HUES64 (cell line): ENCODE data around the gene NTM.

Experiments
- H3K27ac ChIP-seq: 2 replicates; pipeline ENCODE4 v1.7.0; 2013; ENCODE audit warnings: low read depth, low read length, inconsistent platforms
- H3K27me3 ChIP-seq: 2 replicates; pipeline ENCODE4 v1.6.1; 2013; ENCODE audit warnings: mild to moderate bottlenecking, low read length; ENCODE audit not compliant: insufficient read depth
- H3K36me3 ChIP-seq: 2 replicates; pipeline ENCODE4 v1.6.1; 2013; ENCODE audit warnings: mild to moderate bottlenecking, low read length; ENCODE audit not compliant: insufficient read depth
- H3K4me1 ChIP-seq: 2 replicates; pipeline ENCODE4 v1.6.1; 2013; ENCODE audit warnings: mild to moderate bottlenecking, low read length, moderate library complexity; ENCODE audit not compliant: insufficient read depth
- H3K4me3 ChIP-seq: 2 replicates; pipeline ENCODE4 v1.5.1; 2013; ENCODE audit warnings: mild to moderate bottlenecking, low read length, moderate library complexity
- H3K9ac ChIP-seq: 2 replicates; pipeline ENCODE4 v1.6.1; 2013; ENCODE audit warnings: mild to moderate bottlenecking, low read depth, low read length
- H3K9me3 ChIP-seq: 2 replicates; pipeline ENCODE4 v1.6.1; 2013; ENCODE audit warnings: low read depth, low read length; ENCODE audit not compliant: insufficient read depth
- WGBS: fragments of 150-250, 120-280 bp; methylation state at CpG from one replicate; pipeline ENCODE4 v1.1.7; 2013; ENCODE audit warnings: missing lambda C conversion rate; 5-methylcytosine and 5-hydroxymethylcytosine counted together

NTM gene

DNA sequence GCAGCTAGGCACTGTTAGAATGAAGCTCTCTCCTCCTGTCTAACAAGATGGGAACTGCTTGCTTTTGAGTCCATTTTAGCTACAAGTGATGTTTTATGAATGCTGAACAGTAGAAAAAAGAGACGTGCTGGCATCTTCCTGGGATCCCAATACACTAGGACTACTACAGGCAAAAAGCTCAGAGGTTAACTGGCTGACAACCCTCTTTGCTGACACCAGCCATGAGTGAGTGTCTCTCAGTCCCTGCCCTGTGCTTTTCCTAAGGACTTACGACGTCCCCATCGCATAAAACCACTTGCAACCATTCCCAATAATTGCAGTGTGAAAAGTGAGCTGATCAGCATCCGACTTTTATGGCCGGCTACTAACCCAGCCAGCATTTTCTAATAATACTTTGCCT lies 213.5 kb downstream of the NTM start:
- WGBS, result 83% methylated on average over 6 of the region's 6 CpGs
- H3K27ac ChIP-seq, result no peak overlapping the region
- H3K9ac ChIP-seq, result no peak overlapping the region
- no peaks in the 10 kb centered on the region for H3K9me3 ChIP-seq
- H3K4me1 ChIP-seq, result peaks cover 11% of the 10 kb centered on the region
- no peaks in the 10 kb centered on the region for H3K27me3 ChIP-seq
- H3K4me3 ChIP-seq, result no peak overlapping the region
- H3K36me3 ChIP-seq, result no peaks in the 10 kb centered on the region

- H3K4me1 ChIP-seq, result peaks cover 11% of the 10 kb centered on the region
Measured at GRCh38 chr11:131584785-131585592, 214.6 kb downstream of the NTM start.

DNA sequence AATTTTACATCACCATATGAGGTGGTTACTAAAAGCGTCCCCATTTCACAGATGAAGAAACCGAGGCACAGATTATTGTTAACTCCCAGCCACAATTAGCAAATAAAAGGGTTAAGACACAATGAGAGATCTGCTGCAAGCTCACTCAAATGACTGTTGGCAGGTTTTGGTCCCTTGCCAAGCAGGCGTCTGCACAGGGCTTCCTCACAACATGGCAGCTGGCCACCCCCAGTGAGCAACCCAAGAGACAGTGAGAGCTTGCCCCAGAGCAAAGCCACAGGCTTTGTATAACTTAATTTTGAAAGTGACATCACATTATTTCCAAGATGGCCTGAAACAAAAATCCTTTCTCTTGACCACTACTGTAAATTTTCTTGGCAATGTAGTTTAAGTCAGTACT lies 217.6 kb downstream of the NTM start:
- no peak overlapping the region for H3K9ac ChIP-seq
- 91% methylated on average over 3 of the region's 3 CpGs for WGBS
- H3K4me1 ChIP-seq, result peaks cover 26% of the 10 kb centered on the region
- no peak overlapping the region for H3K27ac ChIP-seq
- H3K9me3 ChIP-seq, result no peaks in the 10 kb centered on the region
- no peak overlapping the region for H3K4me3 ChIP-seq
- no peaks in the 10 kb centered on the region for H3K27me3 ChIP-seq
- no peaks in the 10 kb centered on the region for H3K36me3 ChIP-seq

More at GRCh38 chr11:131584785-131585592, 214.6 kb downstream of the NTM start:
- Histone ChIP-seq H3K27me3 (no peaks in the 10 kb centered on the region), H3K9ac (no peak overlapping the region), H3K36me3 (no peaks in the 10 kb centered on the region), H3K4me3 (no peak overlapping the region), H3K27ac (no peak overlapping the region), H3K9me3 (no peaks in the 10 kb centered on the region)
- 52% methylated on average over 23 of the region's 24 CpGs for WGBS

- Histone ChIP-seq H3K4me3 (no peak overlapping the region), H3K9me3 (no peaks in the 10 kb centered on the region), H3K27me3 (no peaks in the 10 kb centered on the region), H3K4me1 (peaks cover 33% of the 10 kb centered on the region), H3K9ac (no peak overlapping the region), H3K27ac (no peak overlapping the region), H3K36me3 (no peaks in the 10 kb centered on the region)
- WGBS, result 21% methylated on average over 7 of the region's 7 CpGs
Measured at GRCh38 chr11:131591051-131591461, 220.6 kb downstream of the NTM start.

- 81% methylated on average over 2 of the region's 2 CpGs for WGBS
- H3K4me1 ChIP-seq, result peaks cover 33% of the 10 kb centered on the region
- H3K27ac ChIP-seq, result no peak overlapping the region
Measured at GRCh38 chr11:131592152-131592551, 221.7 kb downstream of the NTM start.

GRCh38 chr11:131592734-131593133 lies 222.3 kb downstream of the NTM start:
- H3K27ac ChIP-seq, result no peak overlapping the region
- H3K36me3 ChIP-seq, result no peaks in the 10 kb centered on the region
- no peaks in the 10 kb centered on the region for H3K27me3 ChIP-seq
- H3K9ac ChIP-seq, result no peak overlapping the region
- WGBS, result 85% methylated on average over 2 of the region's 2 CpGs
- H3K4me3 ChIP-seq, result no peak overlapping the region
- H3K9me3 ChIP-seq, result no peaks in the 10 kb centered on the region
- H3K4me1 ChIP-seq, result peaks cover 33% of the 10 kb centered on the region

More at GRCh38 chr11:131592152-131592551, 221.7 kb downstream of the NTM start:
- Histone ChIP-seq H3K4me3 (no peak overlapping the region), H3K9me3 (no peaks in the 10 kb centered on the region), H3K27me3 (no peaks in the 10 kb centered on the region), H3K9ac (no peak overlapping the region), H3K36me3 (no peaks in the 10 kb centered on the region)

DNA sequence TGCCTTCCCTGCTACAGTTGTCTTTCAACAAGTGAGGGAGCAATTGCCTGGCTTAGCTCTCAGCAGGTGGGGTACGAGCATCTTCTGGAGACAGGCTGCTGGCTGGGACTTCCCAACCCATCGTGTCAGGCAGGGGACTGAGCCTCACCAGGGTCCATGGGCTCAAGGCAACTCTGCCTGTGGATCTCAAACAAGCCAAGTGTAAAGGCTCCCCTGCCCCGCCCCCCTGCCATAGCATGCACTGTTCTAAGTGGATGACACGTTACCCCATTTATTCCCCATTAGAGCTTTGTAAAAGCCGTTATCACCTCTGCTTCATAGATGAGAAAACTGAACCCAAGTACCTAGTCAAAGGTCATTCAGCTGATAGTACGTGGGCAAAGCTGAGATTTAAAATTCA lies 222.9 kb downstream of the NTM start:
- Histone ChIP-seq H3K36me3 (no peaks in the 10 kb centered on the region), H3K4me1 (peaks cover 36% of the 10 kb centered on the region), H3K9me3 (no peaks in the 10 kb centered on the region), H3K27me3 (no peaks in the 10 kb centered on the region), H3K9ac (no peak overlapping the region), H3K27ac (no peak overlapping the region), H3K4me3 (no peak overlapping the region)
- WGBS, result 54% methylated on average over 6 of the region's 6 CpGs

DNA sequence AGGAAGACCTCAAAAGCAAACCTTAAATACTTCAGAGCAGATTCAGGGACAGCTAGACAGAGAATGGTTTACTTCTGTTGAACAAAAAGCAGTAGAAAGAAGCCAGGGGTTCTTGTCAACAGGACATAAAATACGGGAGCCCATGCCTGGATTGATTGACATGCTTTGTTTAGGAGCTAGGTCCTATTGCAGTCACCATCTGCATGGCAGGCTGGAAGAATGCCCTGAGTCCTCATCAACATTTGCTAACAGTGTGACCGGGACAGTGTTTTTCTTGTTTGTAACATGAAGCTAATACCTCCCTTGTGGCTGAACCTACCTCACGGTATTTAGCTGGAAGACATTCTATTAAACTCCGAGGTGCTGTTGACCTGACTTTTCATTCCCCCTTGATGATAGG lies 225.4 kb downstream of the NTM start:
- no peaks in the 10 kb centered on the region for H3K27me3 ChIP-seq
- no peak overlapping the region for H3K4me3 ChIP-seq
- H3K9me3 ChIP-seq, result no peaks in the 10 kb centered on the region
- H3K9ac ChIP-seq, result no peak overlapping the region
- H3K4me1 ChIP-seq, result peaks cover 31% of the 10 kb centered on the region
- H3K27ac ChIP-seq, result no peak overlapping the region
- no peaks in the 10 kb centered on the region for H3K36me3 ChIP-seq
- 86% methylated on average over 4 of the region's 4 CpGs for WGBS

- Histone ChIP-seq H3K4me1 (peaks cover 17% of the 10 kb centered on the region; the same call in 1 of the 2 replicates), H3K9me3 (no peaks in the 10 kb centered on the region), H3K27ac (no peak overlapping the region), H3K27me3 (no peaks in the 10 kb centered on the region), H3K9ac (no peak overlapping the region), H3K36me3 (no peaks in the 10 kb centered on the region), H3K4me3 (no peak overlapping the region)
- WGBS, result 69% methylated on average over 2 of the region's 2 CpGs
Measured at GRCh38 chr11:131597890-131598289, 227.5 kb downstream of the NTM start.

DNA sequence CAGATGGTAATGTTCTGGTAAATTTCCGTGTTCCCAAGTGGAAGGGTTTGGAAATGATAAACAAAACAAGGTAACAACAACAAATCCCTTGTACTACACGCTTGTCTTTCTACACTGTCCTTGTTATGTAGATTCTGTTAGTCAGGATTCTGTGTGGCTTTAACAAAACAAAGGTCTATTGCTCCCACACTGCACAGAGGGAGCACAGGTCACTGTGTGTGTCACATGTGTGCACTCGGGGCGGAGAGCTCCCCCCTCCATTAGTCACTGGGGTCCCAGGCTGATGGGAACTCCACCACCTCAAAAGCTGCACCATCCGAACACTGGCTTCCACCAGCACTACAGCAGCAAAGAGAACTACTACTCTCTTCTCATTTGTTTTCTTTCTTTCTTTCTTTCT lies 227.9 kb downstream of the NTM start:
- H3K4me1 ChIP-seq, result peaks cover 13% of the 10 kb centered on the region; the same call in 1 of the 2 replicates
- 82% methylated on average over 3 of the region's 5 CpGs for WGBS
- no peak overlapping the region for H3K9ac ChIP-seq
- no peaks in the 10 kb centered on the region for H3K36me3 ChIP-seq
- no peak overlapping the region for H3K4me3 ChIP-seq
- H3K27ac ChIP-seq, result no peak overlapping the region
- no peaks in the 10 kb centered on the region for H3K27me3 ChIP-seq
- H3K9me3 ChIP-seq, result no peaks in the 10 kb centered on the region

DNA sequence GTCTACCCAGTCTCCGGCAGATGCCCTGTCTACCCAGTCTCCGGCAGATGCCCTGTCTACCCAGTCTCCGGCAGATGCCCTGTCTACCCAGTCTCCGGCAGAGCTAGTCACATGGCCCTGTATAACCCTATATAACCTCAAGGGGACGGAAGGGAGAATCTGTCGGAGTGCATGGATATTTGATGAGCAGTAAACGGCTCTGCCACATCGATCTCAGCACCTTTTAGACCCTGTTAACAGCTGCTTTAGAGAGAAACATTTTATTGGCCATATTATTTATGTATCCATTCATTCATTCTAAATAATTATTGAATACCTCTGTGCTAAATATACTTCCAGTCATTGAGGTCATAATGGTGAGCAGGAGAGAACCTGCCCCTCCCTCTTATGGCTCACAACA lies 228.9 kb downstream of the NTM start:
- peaks cover 13% of the 10 kb centered on the region; the same call in 1 of the 2 replicates for H3K4me1 ChIP-seq
- WGBS, result 93% methylated on average over 8 of the region's 8 CpGs
- no peak overlapping the region for H3K9ac ChIP-seq
- no peak overlapping the region for H3K4me3 ChIP-seq
- no peaks in the 10 kb centered on the region for H3K36me3 ChIP-seq
- no peak overlapping the region for H3K27ac ChIP-seq
- no peaks in the 10 kb centered on the region for H3K27me3 ChIP-seq
- no peaks in the 10 kb centered on the region for H3K9me3 ChIP-seq
